GM12865 (cell line): ENCODE results near the gene WDR87.

Experiments used
- DNase-seq: peaks from one replicate; pipeline ENCODE4 v3.0.0; 2010; ENCODE audit warnings: low read depth
- H3K4me3 ChIP-seq: 2 replicates; pipeline ENCODE4 v1.5.1; 2011; ENCODE audit warnings: mild to moderate bottlenecking, low read depth, low read length, control low read depth
- TF ChIP-seq, protein P1 (sequence below): IDR thresholded peaks from 2 replicates; pipeline ENCODE4 v1.5.1; 2011; ENCODE audit warnings: low read length, control low read depth, low read depth, inconsistent platforms; ENCODE audit not compliant: insufficient read depth; ENCODE audit errors: missing control alignments

Gene WDR87

DNA sequence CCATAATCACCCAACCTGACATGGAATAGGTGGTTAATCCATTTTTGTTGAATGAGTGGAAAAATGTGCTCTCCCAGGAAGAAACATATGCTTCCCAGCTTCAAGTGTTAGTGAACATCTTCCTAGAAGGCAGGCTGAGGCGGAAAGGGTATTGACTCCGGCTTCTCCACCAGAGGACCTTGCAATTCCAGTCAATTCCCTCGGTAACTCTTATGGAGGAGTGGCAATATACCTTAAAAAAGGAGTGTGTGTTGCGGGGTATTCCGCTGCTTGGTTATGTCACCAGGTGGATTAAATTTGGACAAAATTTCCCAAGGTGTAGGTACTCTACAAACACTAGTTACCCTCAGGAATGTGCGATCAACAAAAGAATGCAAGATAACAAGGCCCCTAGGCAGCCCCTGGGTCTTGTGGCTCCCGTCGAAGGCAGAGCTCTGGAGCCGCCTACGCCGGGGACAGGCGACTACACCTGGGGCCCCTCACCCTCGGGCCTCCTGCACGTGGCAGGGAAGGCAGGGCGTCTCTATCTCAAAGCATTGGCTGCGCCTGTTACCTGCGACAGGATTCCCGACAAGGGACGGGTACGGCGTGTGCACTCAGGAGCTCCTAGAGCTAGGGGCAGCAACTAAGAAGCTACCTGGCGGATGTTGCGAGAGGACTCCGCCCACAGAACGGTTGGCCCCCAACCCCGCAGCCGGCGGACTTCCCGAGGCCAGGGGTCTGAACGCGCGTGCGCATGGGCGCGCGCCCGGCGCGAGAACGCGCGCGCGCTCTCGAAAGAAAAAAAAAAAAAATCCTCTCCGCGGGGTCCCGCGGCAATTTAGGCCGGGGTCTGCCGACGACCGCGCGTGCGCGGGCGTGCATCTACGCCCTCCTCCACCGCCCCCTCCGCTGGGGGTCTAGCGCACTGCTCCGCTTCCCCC lies at the start of gene WDR87:
WDR87 (minus strand) TSS at position 649 of the 923 bp plus-strand sequence. CDS start 8,355 bp downstream, outside the sequence.
- TF ChIP-seq, protein P1, sequence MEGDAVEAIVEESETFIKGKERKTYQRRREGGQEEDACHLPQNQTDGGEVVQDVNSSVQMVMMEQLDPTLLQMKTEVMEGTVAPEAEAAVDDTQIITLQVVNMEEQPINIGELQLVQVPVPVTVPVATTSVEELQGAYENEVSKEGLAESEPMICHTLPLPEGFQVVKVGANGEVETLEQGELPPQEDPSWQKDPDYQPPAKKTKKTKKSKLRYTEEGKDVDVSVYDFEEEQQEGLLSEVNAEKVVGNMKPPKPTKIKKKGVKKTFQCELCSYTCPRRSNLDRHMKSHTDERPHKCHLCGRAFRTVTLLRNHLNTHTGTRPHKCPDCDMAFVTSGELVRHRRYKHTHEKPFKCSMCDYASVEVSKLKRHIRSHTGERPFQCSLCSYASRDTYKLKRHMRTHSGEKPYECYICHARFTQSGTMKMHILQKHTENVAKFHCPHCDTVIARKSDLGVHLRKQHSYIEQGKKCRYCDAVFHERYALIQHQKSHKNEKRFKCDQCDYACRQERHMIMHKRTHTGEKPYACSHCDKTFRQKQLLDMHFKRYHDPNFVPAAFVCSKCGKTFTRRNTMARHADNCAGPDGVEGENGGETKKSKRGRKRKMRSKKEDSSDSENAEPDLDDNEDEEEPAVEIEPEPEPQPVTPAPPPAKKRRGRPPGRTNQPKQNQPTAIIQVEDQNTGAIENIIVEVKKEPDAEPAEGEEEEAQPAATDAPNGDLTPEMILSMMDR: no peak
- DNase-seq: peak; percentile 76
- H3K4me3 ChIP-seq: peak within 1 kb of the TSS; percentile 90

DNA sequence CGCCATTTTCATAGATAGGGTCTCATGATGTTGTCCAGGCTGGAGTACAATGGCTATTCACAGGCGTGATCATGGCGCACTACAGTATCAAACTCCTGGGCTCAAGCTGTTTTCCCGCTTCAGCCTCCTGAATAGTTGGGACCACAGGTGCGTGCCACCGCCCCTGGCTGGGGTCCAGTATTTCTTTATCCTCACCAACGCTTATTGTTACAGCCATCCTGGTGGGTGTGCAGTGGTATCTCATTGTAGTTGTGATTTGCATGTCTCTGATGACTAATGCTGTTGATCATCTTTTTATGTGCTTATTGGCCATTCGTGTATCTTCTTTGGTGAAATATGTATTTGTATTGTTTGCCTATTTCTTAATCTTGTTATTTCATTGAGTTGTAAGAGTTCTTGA lies 49.6 kb upstream of the WDR87 start:
- TF ChIP-seq, protein P1: no peak
- H3K4me3 ChIP-seq: no peak overlapping the region
- DNase-seq: no peak

DNA sequence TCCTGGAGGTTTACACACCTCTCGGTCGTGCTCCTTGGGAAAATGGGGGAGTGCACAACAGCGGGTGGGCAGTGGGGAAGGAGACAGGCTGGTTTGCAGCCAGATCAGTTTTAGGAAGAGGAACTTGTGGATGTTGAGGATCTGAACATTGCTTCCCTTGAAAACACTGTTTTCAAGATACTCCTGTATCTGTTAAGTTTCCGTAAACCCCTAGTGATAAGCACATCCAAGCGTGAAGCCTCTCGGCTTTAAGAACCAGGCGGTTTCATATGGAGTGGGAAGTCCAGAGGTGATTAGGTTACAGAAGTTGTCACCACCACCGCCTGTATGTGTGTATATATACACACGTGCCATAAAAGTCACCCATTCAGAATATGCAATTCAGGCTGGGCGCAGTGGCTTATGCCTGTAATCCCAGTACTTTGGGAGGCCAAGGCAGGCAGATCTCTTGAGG lies 48.1 kb upstream of the WDR87 start:
- DNase-seq: peak; percentile 51

DNA sequence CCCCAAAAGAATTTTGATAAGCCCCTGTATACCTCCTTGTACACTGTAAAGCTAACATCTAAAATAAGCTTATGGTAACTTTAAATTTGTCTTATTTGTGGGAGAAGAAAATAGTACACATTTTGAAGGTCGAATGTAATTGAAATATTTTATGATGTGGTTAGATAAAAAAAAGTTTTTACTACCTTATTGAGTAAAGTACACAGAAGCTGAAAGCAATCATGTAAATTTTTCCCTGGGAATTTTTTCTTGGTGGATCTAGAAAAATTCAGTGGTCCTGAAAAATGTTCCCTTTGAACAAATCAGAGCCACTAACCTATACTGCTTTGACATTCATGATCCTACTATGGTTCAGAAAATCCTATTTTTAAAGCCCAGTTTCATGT lies 47.5 kb upstream of the WDR87 start:
- TF ChIP-seq, protein P1: no peak
- no peak for DNase-seq
- no peak overlapping the region for H3K4me3 ChIP-seq

More for the DNA sequence above, 48.1 kb upstream of the WDR87 start:
- TF ChIP-seq, protein P1: no peak
- H3K4me3 ChIP-seq: no peak overlapping the region

DNA sequence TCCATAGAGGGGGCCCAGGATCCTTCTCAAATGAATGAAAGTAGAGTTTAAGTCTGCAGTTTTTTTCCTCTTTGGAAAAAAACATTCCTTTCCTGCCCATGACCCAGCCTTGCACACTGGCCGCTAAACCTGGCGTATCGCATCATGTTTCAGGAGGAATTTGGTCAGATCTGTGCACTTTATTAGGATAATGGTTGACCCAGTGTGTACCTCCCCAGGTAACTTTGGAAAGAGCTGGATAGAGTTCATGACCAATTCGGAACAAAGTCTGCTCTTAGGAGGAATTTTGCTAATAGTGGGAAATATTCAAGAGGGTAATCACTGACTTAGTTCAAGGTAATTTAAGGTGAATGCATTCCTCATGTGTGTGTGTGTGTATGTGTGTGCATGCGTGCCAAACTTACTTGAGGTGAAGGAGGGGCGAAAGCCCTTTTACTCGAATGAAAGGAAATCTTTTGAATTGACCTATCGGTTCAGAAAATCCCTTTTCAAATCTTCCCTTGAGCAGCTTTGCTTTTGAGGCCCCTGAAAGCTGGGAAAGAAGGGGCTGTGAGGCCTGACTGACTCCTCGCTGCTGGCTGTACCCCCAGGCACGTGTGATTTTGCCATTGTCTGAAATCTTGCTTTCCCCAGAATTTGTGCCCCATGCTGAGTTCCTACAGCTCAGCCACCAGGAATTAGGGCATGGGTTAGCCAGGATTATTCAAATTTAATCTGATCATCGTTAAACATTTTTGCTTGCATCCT lies 47.0 kb upstream of the WDR87 start:
- DNase-seq: no peak
- TF ChIP-seq, protein P1: no peak
- H3K4me3 ChIP-seq: no peak overlapping the region

DNA sequence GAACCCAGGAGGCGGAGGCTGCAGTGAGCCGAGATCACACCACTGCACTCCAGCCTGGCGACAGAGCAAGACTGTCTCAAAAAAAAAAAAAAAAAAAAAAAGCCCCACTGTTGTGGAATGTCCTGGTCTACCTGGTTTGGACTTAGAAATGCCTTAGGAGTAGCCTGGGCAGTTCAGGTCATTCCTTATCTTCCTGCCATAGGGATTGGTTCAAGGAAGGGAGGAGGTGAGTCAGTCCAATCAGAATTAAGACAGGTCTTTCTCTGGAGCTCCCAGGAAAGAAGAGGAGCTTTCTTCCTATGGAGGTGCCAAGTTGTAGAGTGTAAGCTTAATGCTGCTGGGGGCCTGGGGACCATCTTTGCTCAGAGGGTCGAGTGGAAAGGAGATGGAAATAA lies 45.4 kb upstream of the WDR87 start:
- TF ChIP-seq, protein P1: no peak
- no peak overlapping the region for H3K4me3 ChIP-seq

More for the DNA sequence above, 45.4 kb upstream of the WDR87 start:
- no peak for DNase-seq
